Measurements from ENCODE around the gene FAM200B.

Gene FAM200B

GRCh38 chr4:15667006-15667405 lies 14.6 kb upstream of the FAM200B start:
- no peak overlapping the region for H3K4me3 ChIP-seq (ENCODE audit: control insufficient read depth, low read depth, low read length)
- no peak for TF ChIP-seq CTCF (conservative IDR thresholded peaks at IDR 0.05; ENCODE audit: control insufficient read depth, insufficient read depth, low read depth, low read length)
- no peak for DNase-seq (ENCODE audit: low read depth)

GRCh38 chr4:15668566-15669435 lies 12.8 kb upstream of the FAM200B start:
- TF ChIP-seq CTCF (conservative IDR thresholded peaks at IDR 0.05; ENCODE audit: control insufficient read depth, insufficient read depth, low read depth, low read length), result no peak
- H3K4me3 ChIP-seq (ENCODE audit: control insufficient read depth, low read depth, low read length), result no peak overlapping the region
- DNase-seq (ENCODE audit: low read depth), result no peak

- TF ChIP-seq CTCF (conservative IDR thresholded peaks at IDR 0.05; ENCODE audit: control insufficient read depth, insufficient read depth, low read depth, low read length), result no peak
- no peak overlapping the region for H3K4me3 ChIP-seq (ENCODE audit: control insufficient read depth, low read depth, low read length)
- DNase-seq (ENCODE audit: low read depth), result no peak
Observed at GRCh38 chr4:15670576-15670975, 11.1 kb upstream of the FAM200B start.

GRCh38 chr4:15672101-15672500 lies 9.5 kb upstream of the FAM200B start:
- TF ChIP-seq CTCF (conservative IDR thresholded peaks at IDR 0.05; ENCODE audit: control insufficient read depth, insufficient read depth, low read depth, low read length), result no peak
- DNase-seq (ENCODE audit: low read depth), result no peak
- H3K4me3 ChIP-seq (ENCODE audit: control insufficient read depth, low read depth, low read length), result no peak overlapping the region

GRCh38 chr4:15673337-15673736 lies 8.3 kb upstream of the FAM200B start:
- TF ChIP-seq CTCF (conservative IDR thresholded peaks at IDR 0.05; ENCODE audit: control insufficient read depth, insufficient read depth, low read depth, low read length), result no peak
- H3K4me3 ChIP-seq (ENCODE audit: control insufficient read depth, low read depth, low read length), result no peak overlapping the region
- no peak for DNase-seq (ENCODE audit: low read depth)

GRCh38 chr4:15674046-15674445 lies 7.6 kb upstream of the FAM200B start:
- H3K4me3 ChIP-seq (ENCODE audit: control insufficient read depth, low read depth, low read length), result no peak overlapping the region
- TF ChIP-seq CTCF (conservative IDR thresholded peaks at IDR 0.05; ENCODE audit: control insufficient read depth, insufficient read depth, low read depth, low read length), result no peak
- no peak for DNase-seq (ENCODE audit: low read depth)
